IMR-90 (cell line): ENCODE data around the gene SH3RF3. TPM values are rescaled to one million over a fixed set of nuclear protein-coding genes. Genes with fewer than 3 reads are reported as not detected.

Source experiments
- ATAC-seq: fragments of 200-7000 bp; cut with Tn5 transposase; 2 replicates; pipeline ENCODE4 v1.9.1; 2020; ENCODE audit warnings: low read depth, mild to moderate bottlenecking, moderate library complexity
- BruUV-seq: library from RNA; stranded (reverse); fragments of 400-500 nt; replicated peaks from 2 replicates; lab custom pipeline; 2021; lab: Mats Ljungman, UMichigan
- CTCF ChIA-PET: fragments of 300-600 bp; formaldehyde crosslinking; extraction: SDS; loops from one replicate; lab custom pipeline; 2021; ENCODE audit warnings: antibody characterized with exemption; lab: Yijun Ruan, JAX
- POLR2A ChIA-PET: fragments of 300-600 bp; sonication (Branson Sonifier 250); formaldehyde crosslinking; loops from one replicate; lab custom pipeline; 2022; ENCODE audit warnings: antibody characterized with exemption; ENCODE audit not compliant: unreplicated experiment; lab: Charles Lee
- DNase-seq: peaks from one replicate; pipeline ENCODE4 v3.0.0; 2013
- H2AFZ ChIP-seq: replicated peaks from 2 replicates; pipeline ENCODE3; 2013; ENCODE audit warnings: low read length, mild to moderate bottlenecking; ENCODE audit not compliant: poor library complexity
- H2AK5ac ChIP-seq: 2 replicates; pipeline ENCODE4 v1.6.1; 2013; ENCODE audit warnings: low read depth, low read length, inconsistent platforms
- H2AK9ac ChIP-seq: replicated peaks from 2 replicates; pipeline ENCODE3; 2013; ENCODE audit warnings: mild to moderate bottlenecking, low read depth, low read length, moderate library complexity; ENCODE audit not compliant: poor library complexity
- H2BK120ac ChIP-seq: 2 replicates; pipeline ENCODE4 v1.6.1; 2013; ENCODE audit warnings: low read depth, low read length, inconsistent platforms
- H2BK15ac ChIP-seq: 3 replicates; pipeline ENCODE4 v1.6.1; 2013; ENCODE audit warnings: low read depth, low read length, inconsistent platforms
- H2BK20ac ChIP-seq: 2 replicates; pipeline ENCODE4 v1.6.1; 2013; ENCODE audit warnings: low read depth, mild to moderate bottlenecking, inconsistent platforms, low read length, moderate library complexity
- H2BK5ac ChIP-seq: 2 replicates; pipeline ENCODE4 v1.6.1; 2013; ENCODE audit warnings: mild to moderate bottlenecking, low read depth, low read length, inconsistent platforms; ENCODE audit not compliant: poor library complexity, severe bottlenecking
- H3K14ac ChIP-seq: replicated peaks from 2 replicates; pipeline ENCODE4 v1.6.1; 2013; ENCODE audit warnings: low read depth, low read length, inconsistent platforms
- H3K18ac ChIP-seq: 2 replicates; pipeline ENCODE4 v1.6.1; 2013; ENCODE audit warnings: low read depth, low read length, control low read depth
- H3K23ac ChIP-seq: 2 replicates; pipeline ENCODE4 v1.6.1; 2013; ENCODE audit warnings: low read depth, low read length, inconsistent platforms
- H3K27ac ChIP-seq: 2 replicates; pipeline ENCODE4 v1.5.1; 2013; ENCODE audit warnings: mild to moderate bottlenecking, control low read depth, low read length; ENCODE audit not compliant: insufficient read depth
- H3K27me3 ChIP-seq: 2 replicates; pipeline ENCODE4 v1.6.1; 2013; ENCODE audit warnings: low read length; ENCODE audit not compliant: control insufficient read depth, insufficient read depth
- H3K36me3 ChIP-seq: 2 replicates; pipeline ENCODE4 v1.6.1; 2013; ENCODE audit warnings: low read length, mixed read lengths; ENCODE audit not compliant: control insufficient read depth, insufficient read depth
- H3K4ac ChIP-seq: 2 replicates; pipeline ENCODE4 v1.6.1; 2013; ENCODE audit warnings: low read depth, low read length, inconsistent platforms
- H3K4me1 ChIP-seq: 2 replicates; pipeline ENCODE4 v1.6.1; 2013; ENCODE audit warnings: low read length, mixed read lengths; ENCODE audit not compliant: control insufficient read depth, insufficient read depth
- H3K4me2 ChIP-seq: 2 replicates; pipeline ENCODE4 v1.6.1; 2013; ENCODE audit warnings: low read depth, mild to moderate bottlenecking, control low read depth, low read length, moderate library complexity
- H3K4me3 ChIP-seq: 2 replicates; pipeline ENCODE4 v1.5.1; 2013; ENCODE audit warnings: low read depth, mild to moderate bottlenecking, control low read depth, low read length, moderate library complexity; ENCODE audit not compliant: insufficient read depth
- H3K56ac ChIP-seq: 2 replicates; pipeline ENCODE4 v1.6.1; 2013; ENCODE audit warnings: low read length, inconsistent platforms; ENCODE audit not compliant: insufficient read depth; ENCODE audit errors: extremely low read depth
- H3K79me1 ChIP-seq, 2 experiments: 2 replicates each; pipeline ENCODE4 v1.6.1; 2013; ENCODE audit warnings: low read length in 2 of 2, inconsistent platforms in 1 of 2, low read depth in 1 of 2
- H3K9ac ChIP-seq: 2 replicates; pipeline ENCODE4 v1.6.1; 2013; ENCODE audit warnings: low read depth, low read length, control low read depth
- H3K9me1 ChIP-seq: 2 replicates; pipeline ENCODE4 v1.6.1; 2013; ENCODE audit warnings: low read length, inconsistent platforms; ENCODE audit not compliant: insufficient read depth
- H3K9me3 ChIP-seq: 2 replicates; pipeline ENCODE4 v1.6.1; 2013; ENCODE audit warnings: low read length; ENCODE audit not compliant: control insufficient read depth, insufficient read depth
- H4K20me1 ChIP-seq: 2 replicates; pipeline ENCODE4 v1.6.1; 2013; ENCODE audit warnings: low read length, inconsistent platforms; ENCODE audit not compliant: insufficient read depth
- H4K5ac ChIP-seq: 2 replicates; pipeline ENCODE4 v1.6.1; 2013; ENCODE audit warnings: mild to moderate bottlenecking, low read depth, low read length, control low read depth
- H4K8ac ChIP-seq, 2 experiments: 2 replicates each; pipeline ENCODE4 v1.6.1; 2013; ENCODE audit warnings: low read depth in 2 of 2, low read length in 2 of 2, control low read depth in 1 of 2, inconsistent platforms in 1 of 2
- H4K91ac ChIP-seq: 2 replicates; pipeline ENCODE4 v1.6.1; 2013; ENCODE audit warnings: low read depth, low read length, inconsistent platforms; ENCODE audit not compliant: insufficient read depth
- BHLHE40 ChIP-seq: fragments of 150-350 bp; IDR thresholded peaks from 2 replicates; pipeline ENCODE4 v1.6.1; 2016; ENCODE audit warnings: mild to moderate bottlenecking, low read depth, low read length
- CEBPB ChIP-seq: IDR thresholded peaks from 2 replicates; pipeline ENCODE4 v1.6.1; 2012; ENCODE audit warnings: low read depth, low read length, improper control_type of control experiment
- CHD1 ChIP-seq: IDR thresholded peaks from 2 replicates; pipeline ENCODE4 v1.6.1; 2012; ENCODE audit warnings: low read depth, low read length, improper control_type of control experiment
- CTCF ChIP-seq: conservative IDR thresholded peaks from 2 replicates; pipeline ENCODE4 v1.5.1; 2012; ENCODE audit warnings: mild to moderate bottlenecking, low read depth, low read length, improper control_type of control experiment
- ELK1 ChIP-seq: fragments of 150-350 bp; IDR thresholded peaks from 2 replicates; pipeline ENCODE4 v1.6.1; 2016; ENCODE audit warnings: low read depth, mild to moderate bottlenecking, low read length, moderate library complexity, borderline replicate concordance
- FOS ChIP-seq: fragments of 150-350 bp; IDR thresholded peaks from 2 replicates; pipeline ENCODE4 v1.6.1; 2016; ENCODE audit warnings: low read depth, low read length
- MAFK ChIP-seq: IDR thresholded peaks from 2 replicates; pipeline ENCODE4 v1.6.1; 2012; ENCODE audit warnings: low read depth, low read length, improper control_type of control experiment
- MAZ ChIP-seq: IDR thresholded peaks from 2 replicates; pipeline ENCODE4 v1.6.1; 2012; ENCODE audit warnings: low read depth, mild to moderate bottlenecking, low read length, improper control_type of control experiment, moderate library complexity, borderline replicate concordance
- MXI1 ChIP-seq: IDR thresholded peaks from 2 replicates; pipeline ENCODE4 v1.6.1; 2012; ENCODE audit warnings: low read depth, mild to moderate bottlenecking, low read length, moderate library complexity, borderline replicate concordance
- NFE2L2 ChIP-seq: fragments of 150-350 bp; IDR thresholded peaks from 2 replicates; pipeline ENCODE4 v1.6.1; 2016; ENCODE audit warnings: low read depth, mild to moderate bottlenecking, low read length
- POLR2A ChIP-seq: IDR thresholded peaks from 2 replicates; pipeline ENCODE4 v1.6.1; 2012; ENCODE audit warnings: mild to moderate bottlenecking, low read depth, low read length
- RAD21 ChIP-seq: IDR thresholded peaks from 2 replicates; pipeline ENCODE4 v1.6.1; 2012; ENCODE audit warnings: low read length, improper control_type of control experiment
- RCOR1 ChIP-seq: IDR thresholded peaks from 2 replicates; pipeline ENCODE4 v1.6.1; 2012; ENCODE audit warnings: mild to moderate bottlenecking, low read length, improper control_type of control experiment; ENCODE audit not compliant: insufficient replicate concordance
- RFX5 ChIP-seq: IDR thresholded peaks from 2 replicates; pipeline ENCODE4 v1.8.0; 2012; ENCODE audit warnings: low read depth, mild to moderate bottlenecking, low read length, moderate library complexity
- SMC3 ChIP-seq: fragments of 150-350 bp; IDR thresholded peaks from 2 replicates; pipeline ENCODE4 v1.6.1; 2016; ENCODE audit warnings: low read depth, mild to moderate bottlenecking, antibody characterized with exemption, low read length, moderate library complexity
- USF2 ChIP-seq: fragments of 150-350 bp; IDR thresholded peaks from 2 replicates; pipeline ENCODE4 v1.6.1; 2017; ENCODE audit warnings: mild to moderate bottlenecking, antibody characterized with exemption, low read length, low read depth
- dilution Hi-C: fragments of 300-500 bp; cut with HindIII; formaldehyde crosslinking; loops from one replicate; pipeline ENCODE4 v1.14.3; 2018; ENCODE audit warnings: low sequenced_read_pairs; ENCODE audit not compliant: unreplicated experiment
- in situ Hi-C: fragments of 300-500 bp; cut with MboI; formaldehyde crosslinking; loops from 3 replicates; pipeline ENCODE4 v1.14.3; 2019; ENCODE audit warnings: low sequenced_read_pairs, inconsistent platforms, mixed read lengths
- intact Hi-C: fragments of 100-400 bp; cut with micrococcal nuclease; formaldehyde crosslinking; loops from 2 replicates; pipeline ENCODE4 v1.10.0; 2022
- polyA plus RNA-seq, 3 experiments: library from polyadenylated mRNA; depleted of rRNA; stranded (reverse); fragments of >200 nt; gene quantifications; 2 replicates each; pipeline ENCODE4 v1.2.3, GENCODE V29; 2012; ENCODE audit warnings: low replicate concordance in 1 of 3
- total RNA-seq: library from RNA; depleted of rRNA; stranded (reverse); fragments of >200 nt; gene quantifications from 2 replicates; pipeline ENCODE4 v1.2.3, GENCODE V29; 2012

The SH3RF3 gene
- total and polyA plus RNA-seq, 2 of the 4 experiments (the other 2 are of a cell fraction) = 3.4 to 5.3 TPM

- no peak overlapping the region for H2BK5ac ChIP-seq
- peaks cover 64% of the 10 kb centered on the region for H3K9me1 ChIP-seq
- H3K4me2 ChIP-seq = no peak overlapping the region
- H3K23ac ChIP-seq = no peak overlapping the region
- in situ Hi-C loops = no loop called here
- H2BK120ac ChIP-seq = no peak overlapping the region
- intact Hi-C loops = loop anchor here (5.0 kb wide), 1 partner anchor 251 kb away; the partner anchor contains the start of gene SH3RF3
- TF ChIP-seq MAZ (no peak), RFX5 (no peak), NFE2L2 (no peak), RAD21 (no peak), MAFK (no peak), CTCF (no peak), CEBPB (no peak), BHLHE40 (no peak), FOS (no peak), RCOR1 (no peak), CHD1 (no peak), ELK1 (no peak), MXI1 (no peak), SMC3 (no peak), USF2 (no peak), POLR2A (no peak)
- no peak overlapping the region for H3K4me3 ChIP-seq
- H3K27me3 ChIP-seq = no peaks in the 10 kb centered on the region
- no peak overlapping the region for H2AK9ac ChIP-seq
- H2BK20ac ChIP-seq = no peak overlapping the region
- H2AK5ac ChIP-seq = no peak overlapping the region
- H4K5ac ChIP-seq = no peak overlapping the region
- peak; percentile 30 for DNase-seq
- no peak overlapping the region for H2BK15ac ChIP-seq
- no peak overlapping the region for H4K91ac ChIP-seq
- H3K79me1 ChIP-seq = peaks cover 26 to 95% of the 10 kb centered on the region in 2 experiments
- no peak overlapping the region for H3K4ac ChIP-seq
- peaks cover 26% of the 10 kb centered on the region for H3K4me1 ChIP-seq
- H3K56ac ChIP-seq = no peak overlapping the region
- peak; percentile 47; the same call in 1 of the 2 replicates for ATAC-seq
- H3K14ac ChIP-seq = no peak overlapping the region
- H3K9me3 ChIP-seq = no peaks in the 10 kb centered on the region
- CTCF ChIA-PET = no interaction called here
- peaks cover 85% of the 10 kb centered on the region for H4K20me1 ChIP-seq
- H3K36me3 ChIP-seq = peaks cover 18% of the 10 kb centered on the region
- H3K9ac ChIP-seq = no peak overlapping the region
- no peak overlapping the region for H3K18ac ChIP-seq
- POLR2A ChIA-PET = no interaction called here
- dilution Hi-C loops = no loop called here
- H3K27ac ChIP-seq = no peak overlapping the region
- BruUV-seq = no TSS peak
- H2AFZ ChIP-seq = no peak overlapping the region
- H4K8ac ChIP-seq = no peak overlapping the region
These were observed 249.7 kb downstream of the SH3RF3 start for GRCh38 chr2:109378682-109379081.
